HG02588 (cell line): ENCODE data around the gene UGT2A2.

Experiments
- ATAC-seq: cut with Tn5 transposase; IDR thresholded peaks from one replicate; pipeline ENCODE4 v1.9.1; 2021; ENCODE audit warnings: mild to moderate bottlenecking, moderate library complexity; ENCODE audit not compliant: unreplicated experiment

UGT2A2 gene

DNA sequence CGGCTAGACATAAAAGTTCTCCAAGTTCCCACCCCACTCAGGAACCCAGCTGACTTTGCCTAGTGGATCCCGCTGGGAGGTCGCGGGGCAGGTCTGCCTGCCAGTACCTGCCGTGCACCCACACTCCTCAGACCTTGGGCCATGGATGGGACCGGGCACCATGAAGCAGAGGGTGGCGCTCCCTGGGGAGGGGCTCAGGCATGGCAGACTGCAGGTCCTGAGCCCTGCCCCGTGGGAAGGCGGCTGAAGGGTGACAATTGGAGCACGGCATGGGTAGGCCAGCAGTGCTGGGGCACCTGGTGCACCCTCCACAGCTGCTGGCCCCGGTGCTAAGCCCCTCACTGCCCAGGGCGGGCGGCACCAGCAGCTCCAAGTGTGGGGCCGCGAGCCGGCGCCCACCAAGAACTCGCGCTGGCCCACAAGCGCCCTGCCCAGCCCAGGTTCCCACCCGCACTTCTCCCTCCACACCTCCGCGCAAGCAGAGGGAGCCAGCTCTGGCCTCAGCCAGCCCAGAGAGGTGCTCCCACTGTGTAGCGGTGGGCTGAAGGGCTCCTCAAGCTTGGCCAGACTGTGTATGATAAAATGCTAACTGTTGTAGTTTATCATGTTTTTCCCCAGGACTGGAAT, 63.1 kb downstream of the UGT2A2 start:
- ATAC-seq: no peak

GRCh38 chr4:69568787-69569186, 70.7 kb downstream of the UGT2A2 start:
- ATAC-seq: no peak

DNA sequence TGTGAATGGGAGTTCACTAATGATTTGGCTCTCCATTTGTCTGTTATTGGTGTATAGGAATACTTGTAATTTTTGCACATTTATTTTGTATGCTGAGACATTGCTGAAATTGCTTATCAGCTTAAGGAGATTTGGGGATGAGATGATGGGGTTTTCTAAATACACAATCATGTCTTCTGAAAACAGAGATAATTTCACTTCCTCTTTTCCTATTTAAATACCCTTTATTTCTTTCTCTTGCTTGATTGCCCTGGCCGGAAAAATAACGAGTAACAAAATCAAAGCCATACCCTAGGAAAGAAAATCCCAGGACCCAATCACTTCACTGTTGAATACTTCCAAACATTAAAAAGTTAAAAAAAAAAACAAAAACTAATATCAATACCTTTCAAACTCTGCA, 76.0 kb downstream of the UGT2A2 start:
- ATAC-seq: no peak

- no peak for ATAC-seq
Observed at GRCh38 chr4:69549651-69550050, 89.8 kb downstream of the UGT2A2 start.

- no peak for ATAC-seq
Observed at GRCh38 chr4:69546134-69546765, 93.2 kb downstream of the UGT2A2 start.
